ENCODE measurements around the gene GUCY2C.
A peak's percentile ranks its signal among the peaks of the same experiment; 100 is the strongest.

The GUCY2C gene

DNA sequence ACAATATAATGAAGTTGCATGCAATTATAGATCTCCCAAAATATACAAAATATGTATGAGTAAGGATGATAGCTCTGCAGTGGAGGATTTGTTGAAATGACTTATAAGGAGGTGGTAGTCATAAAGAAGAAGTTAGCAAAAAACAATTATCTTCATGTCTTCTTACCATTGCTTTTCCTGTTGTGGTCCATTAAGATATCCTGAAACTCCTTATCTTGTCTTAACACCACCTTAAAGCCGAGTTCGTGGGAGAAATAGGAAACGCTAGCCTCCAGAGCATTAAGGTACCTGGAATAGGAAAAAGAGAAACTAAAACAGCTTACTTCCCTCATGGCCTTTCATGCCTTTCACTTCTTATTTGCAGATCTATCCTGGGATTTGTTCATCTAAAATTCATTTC is 15.2 kb downstream of the GUCY2C start:
- no peak for DNase-seq

GRCh38 chr12:14678547-14679150 is 17.8 kb downstream of the GUCY2C start:
- DNase-seq = no peak

DNA sequence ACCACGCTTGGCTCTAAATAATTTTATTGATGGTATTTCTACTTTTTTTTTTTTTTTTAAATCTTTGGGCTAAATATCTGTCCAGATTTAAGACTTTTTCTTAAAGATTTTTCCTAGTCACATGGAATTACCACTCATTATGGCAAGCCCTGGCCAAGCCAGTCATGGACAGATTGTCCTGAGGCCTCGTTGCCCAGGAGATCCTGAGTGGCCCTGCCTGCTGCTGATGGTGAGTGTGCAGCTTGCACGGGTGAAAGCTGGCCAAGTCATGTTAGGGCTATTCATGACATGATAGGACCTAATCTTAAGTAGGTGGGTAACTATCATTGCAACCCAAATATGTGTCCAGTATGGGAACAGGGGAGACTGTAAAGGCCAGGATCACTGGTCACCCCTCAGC is 27.8 kb downstream of the GUCY2C start:
- DNase-seq = no peak

- no peak for DNase-seq
Measured at GRCh38 chr12:14665354-14666348, 30.7 kb downstream of the GUCY2C start.

DNA sequence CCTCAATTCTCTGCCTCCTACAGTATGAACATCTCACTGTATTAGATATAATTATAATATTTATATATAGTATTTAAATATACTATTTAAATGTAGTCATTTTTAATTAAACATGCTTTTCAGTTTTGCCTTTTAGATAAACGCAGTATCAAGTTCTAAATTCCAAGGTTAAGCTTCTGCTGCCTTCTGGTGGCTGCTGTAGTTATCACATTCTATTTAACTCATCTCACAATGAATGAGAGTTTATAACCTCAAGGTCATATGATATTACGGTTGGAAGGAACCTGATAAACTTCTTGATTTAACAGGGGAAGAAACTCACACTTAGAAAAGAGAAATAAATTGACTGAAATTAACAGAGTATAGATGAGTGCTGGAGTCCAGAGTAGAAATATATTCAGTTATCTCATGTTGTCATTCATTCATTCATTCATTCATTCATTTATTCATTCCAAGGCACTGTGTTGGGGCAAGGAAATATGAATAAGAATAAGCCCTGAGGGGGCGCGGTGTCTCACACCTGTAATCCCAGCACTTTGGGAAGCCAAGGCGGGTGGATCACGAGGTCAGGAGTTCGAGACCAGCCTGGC is 31.9 kb downstream of the GUCY2C start:
- peak in 1 of 2 donors; percentile 18 for DNase-seq

GRCh38 chr12:14663002-14663401 is 33.4 kb downstream of the GUCY2C start:
- DNase-seq = no peak

DNA sequence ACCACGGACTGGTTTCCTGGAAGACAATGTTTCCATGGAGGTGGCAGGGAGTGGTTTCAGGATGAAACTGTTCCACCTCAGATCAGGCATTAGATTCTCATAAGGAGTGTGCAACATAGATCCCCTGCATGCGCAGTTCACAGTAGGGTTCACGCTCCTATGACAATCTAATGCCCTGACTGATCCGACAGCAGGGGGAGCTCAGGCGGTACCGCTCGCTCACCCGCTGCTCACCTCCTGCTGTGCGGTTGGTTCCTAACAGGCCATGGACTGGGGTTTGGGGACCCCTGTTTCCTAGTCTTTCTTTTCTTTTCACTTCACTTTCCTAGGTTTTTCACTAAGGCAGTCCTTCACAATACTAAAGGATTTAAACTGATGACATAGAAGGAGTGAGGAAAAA is 39.6 kb downstream of the GUCY2C start:
- DNase-seq = no peak

GRCh38 chr12:14655284-14655683 is 41.1 kb downstream of the GUCY2C start:
- DNase-seq = no peak

DNA sequence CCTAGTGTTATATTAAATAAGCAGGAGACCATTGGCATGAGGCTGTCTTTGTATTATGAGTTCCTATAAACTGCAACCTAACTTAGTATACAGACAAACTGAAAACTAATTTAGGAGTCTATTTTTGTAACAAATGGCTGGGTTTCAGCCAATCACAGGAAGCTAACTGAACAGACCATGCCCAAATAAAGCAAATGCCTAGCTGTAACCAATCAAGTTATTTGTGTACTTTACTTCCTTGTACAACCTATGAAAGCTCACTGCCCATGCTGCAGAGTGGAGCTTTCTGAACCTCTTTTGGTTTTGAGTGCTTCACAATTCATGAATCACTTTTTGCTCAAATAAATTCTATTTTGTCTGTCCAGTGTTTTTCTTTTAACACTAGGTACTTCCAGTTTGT is 41.6 kb downstream of the GUCY2C start:
- DNase-seq = no peak

DNA sequence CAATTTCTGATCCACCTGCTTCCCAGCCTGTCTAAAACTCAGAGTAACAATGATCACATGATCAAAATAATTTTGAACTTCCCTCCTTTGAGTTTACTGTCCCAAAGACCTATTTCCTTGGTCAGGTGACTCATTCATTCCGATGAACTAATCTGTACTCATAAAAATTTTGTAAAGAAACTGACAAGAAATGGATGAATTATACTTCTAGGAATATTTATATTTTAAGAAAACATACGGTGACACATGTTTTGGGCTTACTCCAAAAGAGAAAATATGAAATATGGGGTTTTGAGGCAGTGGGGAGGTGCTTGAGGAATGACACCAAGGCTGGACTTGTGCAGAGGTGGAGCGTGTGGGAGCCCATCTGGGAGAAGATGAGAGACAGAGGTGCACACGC is 42.0 kb downstream of the GUCY2C start:
- DNase-seq = no peak

DNA sequence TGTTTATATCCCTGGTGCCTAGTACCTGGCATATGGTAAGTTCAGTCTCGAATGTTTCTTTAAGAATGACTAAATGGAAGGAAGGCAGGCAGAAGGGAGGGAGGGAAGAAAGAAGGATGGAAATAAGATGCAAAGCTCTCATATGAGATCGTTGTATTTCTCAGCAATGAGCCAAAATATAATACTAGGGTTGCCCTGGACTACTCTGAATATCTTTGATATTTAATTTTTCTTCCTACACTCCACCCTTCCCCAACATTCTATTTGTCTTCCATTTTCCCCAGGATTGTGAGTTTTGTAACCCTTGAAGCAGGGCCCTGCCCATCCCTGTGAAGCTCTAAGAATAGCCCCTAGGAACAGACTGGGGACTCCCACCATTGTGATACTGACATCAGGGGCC is 43.9 kb downstream of the GUCY2C start:
- DNase-seq = no peak

DNA sequence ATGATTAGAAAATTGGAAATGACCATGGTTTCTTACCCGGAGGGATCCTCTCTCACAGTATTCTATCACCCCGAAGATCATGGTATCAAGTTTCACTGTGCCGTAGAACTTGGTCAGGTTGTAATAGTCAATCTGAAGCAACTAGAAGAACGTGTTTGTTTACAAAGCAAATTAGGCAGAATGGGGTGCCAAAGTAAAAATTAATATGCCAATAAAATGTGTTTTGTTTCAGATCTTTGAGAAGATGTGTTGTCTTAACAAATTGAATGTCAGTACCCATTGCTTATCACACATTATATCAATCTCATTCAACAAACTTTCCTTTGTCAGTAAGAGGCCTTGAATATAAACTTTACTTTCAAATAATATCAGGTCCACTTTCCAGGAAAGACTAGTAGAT is 45.0 kb downstream of the GUCY2C start:
- no peak for DNase-seq

DNA sequence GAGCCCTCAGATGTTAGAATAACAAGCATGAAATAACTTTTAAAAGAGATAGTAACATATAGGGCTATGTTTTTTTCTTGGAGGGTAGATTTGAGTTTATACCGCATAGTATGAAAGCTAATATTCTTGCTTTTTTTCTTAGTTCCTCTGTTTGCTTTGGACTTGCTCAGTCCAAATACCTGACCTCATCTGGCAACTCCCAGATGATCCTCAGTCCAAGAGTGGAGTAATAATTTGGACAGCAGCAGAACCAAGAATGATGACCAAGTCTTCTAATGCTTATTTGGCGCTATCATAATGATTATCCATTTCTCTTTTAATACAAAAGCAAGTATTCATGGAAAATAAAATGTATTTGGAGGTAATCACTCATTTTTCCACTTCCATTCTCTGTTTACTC is 45.6 kb downstream of the GUCY2C start:
- DNase-seq = no peak

DNA sequence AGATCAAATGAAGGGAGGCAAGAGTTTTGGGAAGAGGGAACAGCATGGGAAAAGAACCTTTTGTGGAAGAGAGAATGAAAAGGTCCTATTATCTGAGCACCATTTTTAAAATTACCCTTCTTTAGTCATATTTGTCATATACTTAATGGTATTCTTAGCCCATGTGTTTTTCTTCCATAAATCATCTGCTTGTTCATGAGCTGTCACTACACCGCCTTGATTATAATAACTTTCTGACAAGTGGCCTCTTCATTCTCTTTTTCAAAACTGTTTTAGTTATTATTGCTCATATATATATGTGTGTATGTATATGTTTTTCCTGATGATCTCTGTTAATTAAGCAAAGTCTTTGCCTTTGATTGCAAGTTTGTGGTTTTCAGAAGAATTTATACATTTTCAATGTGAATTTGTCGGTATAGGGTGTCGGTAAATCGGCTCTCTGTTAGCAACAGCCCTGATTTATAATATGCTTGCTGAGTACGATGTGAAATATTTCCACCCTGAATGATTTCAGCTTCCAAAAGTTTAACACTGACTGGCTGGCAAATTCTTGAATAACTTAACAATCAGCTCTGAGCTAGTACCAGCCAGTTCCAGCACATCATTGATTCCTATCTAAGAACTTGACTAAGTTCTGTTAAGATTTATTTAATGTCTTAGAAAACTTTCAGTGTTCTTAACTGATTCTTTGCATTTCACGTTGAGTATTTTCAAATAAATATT is 49.2 kb downstream of the GUCY2C start:
- DNase-seq = no peak

DNA sequence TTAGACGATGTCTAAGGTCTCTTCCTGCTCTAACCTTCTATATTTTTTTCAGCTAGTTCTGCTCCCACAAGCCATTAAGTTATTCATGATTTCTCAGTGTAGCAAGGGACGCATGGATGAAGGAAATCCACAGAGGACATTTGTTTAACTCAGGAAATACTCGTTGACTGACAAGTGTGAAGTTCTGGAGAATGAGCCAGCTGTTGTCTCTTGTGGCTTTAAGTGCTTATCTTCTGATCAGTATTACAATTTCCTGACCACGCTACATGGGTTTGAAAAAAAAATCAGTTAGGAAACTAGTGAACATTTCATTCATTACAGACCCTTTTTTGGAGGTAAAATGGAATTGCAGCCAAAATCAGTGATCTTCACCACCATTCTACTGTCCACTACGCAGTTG is 53.1 kb downstream of the GUCY2C start:
- no peak for DNase-seq

DNA sequence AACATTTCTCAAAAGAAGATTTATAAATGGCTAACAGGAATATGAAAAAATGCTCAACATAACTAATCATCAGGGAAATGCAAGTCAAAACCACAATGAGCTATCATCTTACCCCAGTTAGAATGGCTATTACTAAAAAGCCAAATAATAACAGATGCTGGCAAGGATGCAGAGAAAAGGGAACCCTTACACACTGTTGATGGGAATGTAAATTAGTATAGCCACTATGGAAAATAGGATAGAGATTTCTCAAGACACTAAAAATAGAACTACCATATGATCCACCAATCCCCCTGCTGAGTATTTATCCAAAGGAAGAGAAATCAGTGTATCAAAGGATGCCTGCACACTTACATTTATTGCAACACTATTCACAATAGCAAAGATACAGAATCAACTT is 58.3 kb downstream of the GUCY2C start:
- DNase-seq = no peak

DNA sequence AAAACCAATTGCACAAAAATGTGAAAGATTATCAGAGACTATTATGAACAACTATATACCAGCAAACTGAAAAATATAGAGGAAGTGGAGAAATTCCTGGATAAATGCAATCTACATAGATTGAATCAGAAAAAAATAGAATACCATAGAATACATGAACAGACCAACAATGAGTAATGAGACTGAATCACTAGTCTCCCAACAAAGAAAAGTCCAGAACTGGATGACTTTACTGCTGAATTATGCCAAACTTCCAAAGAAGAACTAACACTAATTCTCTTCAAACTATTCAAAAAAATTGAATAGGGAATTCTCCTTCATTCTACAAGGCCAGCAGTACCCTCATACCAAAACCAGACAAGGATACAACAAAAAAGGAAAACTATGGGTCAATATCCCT is 60.6 kb downstream of the GUCY2C start:
- no peak for DNase-seq

- no peak for DNase-seq
Measured at GRCh38 chr12:14630793-14631192, 65.6 kb downstream of the GUCY2C start.

DNA sequence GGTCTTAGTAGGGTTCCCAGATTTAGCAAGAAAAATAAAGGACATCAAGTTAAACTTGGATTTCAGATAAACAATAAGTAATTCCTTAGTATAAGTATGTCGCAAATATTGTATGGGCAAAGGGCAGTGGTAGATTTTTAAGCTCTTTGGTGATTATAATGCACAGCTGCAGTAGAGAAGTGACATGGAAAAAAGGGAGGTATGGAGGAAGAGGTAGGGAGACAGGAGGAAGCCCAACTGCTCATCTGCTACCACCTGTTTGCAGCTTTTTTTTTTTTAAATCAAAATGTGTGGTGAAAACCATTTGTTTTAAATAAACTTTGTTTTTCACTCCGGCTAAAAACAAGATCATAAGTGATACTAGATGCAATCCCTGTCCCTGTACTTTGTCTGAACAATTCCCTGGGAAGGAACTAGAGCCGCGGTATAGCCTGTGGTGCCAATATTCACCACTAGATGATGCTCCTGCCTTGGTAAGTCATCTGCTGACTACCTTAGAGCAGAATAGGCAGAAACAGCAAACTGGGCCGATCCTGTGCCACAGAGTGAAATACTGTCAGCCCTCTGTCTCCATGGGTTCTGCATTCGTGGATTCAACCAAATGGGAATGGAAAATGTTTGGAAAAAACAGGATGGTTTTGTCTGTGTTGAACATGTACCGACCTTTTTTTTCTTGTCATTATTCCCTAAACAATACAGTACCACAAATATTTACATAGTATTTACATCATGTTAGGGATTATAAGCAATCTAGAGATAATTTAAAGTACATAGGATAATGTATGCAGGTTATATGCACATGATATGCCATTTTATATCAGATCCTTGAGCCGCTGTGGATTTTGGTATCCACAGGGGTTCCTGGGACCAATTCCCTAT is 66.3 kb downstream of the GUCY2C start:
- peak; percentile 35 to 81 for DNase-seq

DNA sequence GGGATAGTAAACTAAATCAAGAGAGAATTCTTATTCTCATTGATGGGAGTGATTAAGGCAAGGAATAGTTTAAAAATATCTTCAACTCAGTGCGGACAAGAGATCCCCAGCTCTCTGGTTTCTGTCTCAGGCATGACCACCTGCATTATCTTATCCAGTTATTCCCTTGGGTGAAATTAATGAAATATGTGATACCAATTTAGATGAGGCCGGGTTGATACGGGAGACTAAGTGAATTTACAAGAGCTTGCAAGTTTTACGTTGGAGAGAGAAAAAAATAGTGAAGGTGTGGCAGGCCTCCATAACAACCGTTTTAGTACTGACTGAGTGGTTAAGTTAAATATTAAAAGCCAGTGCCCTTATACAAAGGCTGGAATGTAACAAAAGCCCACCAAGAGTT is 67.6 kb downstream of the GUCY2C start:
- no peak for DNase-seq

DNA sequence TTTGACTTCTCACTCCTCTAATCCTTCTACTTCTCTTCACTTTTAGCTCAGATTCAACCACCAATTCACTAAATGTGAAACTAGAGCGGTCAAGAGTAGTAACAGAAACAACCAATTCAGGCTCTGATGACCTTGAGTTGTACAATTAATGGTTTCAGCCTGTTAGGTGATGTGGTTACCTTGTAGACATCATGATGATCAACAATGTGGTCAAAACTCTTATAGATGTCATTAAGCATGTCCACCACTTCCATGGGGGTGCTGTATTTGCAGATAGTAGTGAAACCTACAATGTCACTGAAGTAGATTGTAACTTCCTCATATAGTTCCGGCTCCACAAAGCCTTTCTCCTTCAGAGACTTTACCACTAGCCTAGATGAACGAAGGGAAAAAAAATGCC is 74.6 kb downstream of the GUCY2C start:
- no peak for DNase-seq

Data from hippocampal formation (tissue), 2 donors.